AG09309 (cell line): Measurements from ENCODE around the gene CCDC86.

Experiments
- DNase-seq: peaks from one replicate; pipeline ENCODE4 v3.0.0-alpha.2; 2010; ENCODE audit warnings: low read depth
- H3K4me3 ChIP-seq: 2 replicates; pipeline ENCODE4 v1.5.1; 2011; ENCODE audit warnings: mild to moderate bottlenecking, low read depth, low read length, moderate library complexity; ENCODE audit not compliant: control insufficient read depth
- TF ChIP-seq, protein P1 (sequence below): IDR thresholded peaks from 2 replicates; pipeline ENCODE4 v1.5.1; 2011; ENCODE audit warnings: mild to moderate bottlenecking, low read depth, low read length, inconsistent platforms; ENCODE audit not compliant: insufficient read depth, control insufficient read depth; ENCODE audit errors: missing control alignments

The CCDC86 gene

DNA sequence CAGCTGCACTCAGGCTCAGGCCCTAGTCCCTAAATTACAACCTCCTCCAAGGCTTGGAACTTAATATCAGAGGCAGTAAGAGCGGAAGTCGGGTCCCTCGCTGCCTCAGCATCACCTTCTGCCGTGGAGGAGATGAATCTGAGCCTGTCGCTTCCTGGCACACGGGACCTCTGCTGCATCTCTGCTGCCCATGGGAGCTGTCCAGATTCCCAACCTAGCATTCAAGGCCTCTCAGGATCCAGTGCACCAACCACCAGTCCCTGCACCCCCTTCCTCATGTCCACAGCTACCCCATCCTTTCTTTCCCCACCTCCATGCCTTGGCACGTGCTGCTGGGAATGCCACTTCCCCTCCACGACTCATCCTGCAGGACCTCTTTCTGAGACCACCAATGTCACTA is 16.3 kb downstream of the CCDC86 start:
- DNase-seq: no peak
- TF ChIP-seq, protein P1, sequence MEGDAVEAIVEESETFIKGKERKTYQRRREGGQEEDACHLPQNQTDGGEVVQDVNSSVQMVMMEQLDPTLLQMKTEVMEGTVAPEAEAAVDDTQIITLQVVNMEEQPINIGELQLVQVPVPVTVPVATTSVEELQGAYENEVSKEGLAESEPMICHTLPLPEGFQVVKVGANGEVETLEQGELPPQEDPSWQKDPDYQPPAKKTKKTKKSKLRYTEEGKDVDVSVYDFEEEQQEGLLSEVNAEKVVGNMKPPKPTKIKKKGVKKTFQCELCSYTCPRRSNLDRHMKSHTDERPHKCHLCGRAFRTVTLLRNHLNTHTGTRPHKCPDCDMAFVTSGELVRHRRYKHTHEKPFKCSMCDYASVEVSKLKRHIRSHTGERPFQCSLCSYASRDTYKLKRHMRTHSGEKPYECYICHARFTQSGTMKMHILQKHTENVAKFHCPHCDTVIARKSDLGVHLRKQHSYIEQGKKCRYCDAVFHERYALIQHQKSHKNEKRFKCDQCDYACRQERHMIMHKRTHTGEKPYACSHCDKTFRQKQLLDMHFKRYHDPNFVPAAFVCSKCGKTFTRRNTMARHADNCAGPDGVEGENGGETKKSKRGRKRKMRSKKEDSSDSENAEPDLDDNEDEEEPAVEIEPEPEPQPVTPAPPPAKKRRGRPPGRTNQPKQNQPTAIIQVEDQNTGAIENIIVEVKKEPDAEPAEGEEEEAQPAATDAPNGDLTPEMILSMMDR: no peak

GRCh38 chr11:60858731-60859464 is 17.0 kb downstream of the CCDC86 start:
- no peak overlapping the region for H3K4me3 ChIP-seq
- no peak for DNase-seq
- TF ChIP-seq, protein P1: no peak

More for the DNA sequence above, 16.3 kb downstream of the CCDC86 start:
- no peak overlapping the region for H3K4me3 ChIP-seq

GRCh38 chr11:60859616-60860250 is 17.8 kb downstream of the CCDC86 start:
- TF ChIP-seq, protein P1: no peak
- no peak overlapping the region for H3K4me3 ChIP-seq
- no peak for DNase-seq

GRCh38 chr11:60860943-60861342 is 19.0 kb downstream of the CCDC86 start:
- no peak for DNase-seq
- H3K4me3 ChIP-seq: no peak overlapping the region
- TF ChIP-seq, protein P1: no peak

DNA sequence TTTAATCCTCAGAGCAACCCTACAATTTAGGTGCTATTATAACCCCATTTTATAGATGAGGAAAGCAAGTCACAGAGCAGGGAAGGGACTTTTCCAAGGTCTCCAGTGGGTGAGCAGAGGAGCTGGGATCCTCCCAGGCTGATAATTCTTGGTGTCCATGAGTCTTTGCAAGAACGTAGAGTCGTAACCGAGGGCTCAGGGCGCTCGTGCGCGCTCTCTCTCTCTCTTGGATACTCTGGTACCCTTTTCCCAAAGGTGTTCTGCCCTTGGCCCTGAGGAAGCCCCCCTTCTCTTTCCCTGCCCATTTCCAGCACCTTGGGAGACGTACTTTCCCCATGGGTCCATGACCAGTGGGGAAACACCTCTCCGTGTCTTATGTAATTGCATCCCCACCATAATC is 20.3 kb downstream of the CCDC86 start:
- H3K4me3 ChIP-seq: no peak overlapping the region
- TF ChIP-seq, protein P1: no peak
- DNase-seq: no peak

DNA sequence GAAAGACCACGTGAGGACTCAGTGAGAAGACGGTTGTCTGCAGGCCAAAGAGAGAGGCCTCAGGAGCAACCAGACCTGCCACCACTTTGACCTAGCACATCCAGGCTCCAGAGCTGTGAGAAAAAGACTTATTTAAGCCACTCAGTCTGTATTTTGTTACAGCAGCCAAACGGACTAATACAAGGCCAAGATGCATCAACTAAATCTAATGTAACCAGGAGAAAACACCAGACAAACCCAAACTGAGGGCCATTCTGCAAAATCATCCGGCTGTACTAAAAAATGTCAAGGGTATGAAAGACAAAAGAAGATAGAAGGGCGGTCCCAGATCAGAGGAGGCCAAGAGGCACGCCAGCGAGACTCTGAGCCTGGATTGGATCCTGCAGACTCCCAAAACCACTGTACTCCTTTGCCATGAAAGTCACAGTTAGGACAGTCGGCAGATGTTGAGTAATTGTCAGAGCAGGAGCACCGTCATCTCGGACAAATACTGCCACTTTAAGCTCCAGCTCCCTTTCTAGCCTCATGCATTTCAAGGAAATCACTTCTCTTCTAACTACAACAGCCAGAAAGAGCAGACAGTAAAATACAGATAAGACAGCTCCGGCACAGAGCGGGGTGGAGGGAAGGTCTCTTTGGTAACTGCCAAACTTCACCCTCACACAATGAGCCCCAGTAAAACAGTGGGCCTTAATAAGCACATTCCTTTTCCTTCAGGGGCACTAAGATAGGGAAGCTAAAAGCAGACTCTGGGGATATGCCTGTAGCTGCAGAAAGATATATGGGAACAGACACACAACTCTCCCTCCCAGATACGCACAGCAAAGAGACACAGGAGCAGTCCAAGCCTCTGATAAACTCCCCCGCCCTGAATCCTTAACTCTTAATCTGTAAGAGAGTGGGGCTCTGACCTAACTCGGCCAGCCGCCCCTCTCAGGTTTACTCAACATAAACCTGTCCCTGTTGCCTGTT is 21.9 kb downstream of the CCDC86 start:
- TF ChIP-seq, protein P1: no peak
- no peak for DNase-seq
- H3K4me3 ChIP-seq: no peak overlapping the region
